CD4-positive, alpha-beta T cell (primary cell): Measurements from ENCODE around the gene UBR3. TPM values are rescaled to one million over a fixed set of nuclear protein-coding genes. Genes with fewer than 3 reads are reported as not detected.
"Not testable (repeated sequence)": the region's sequence is repeated elsewhere in the genome, so short reads cannot be mapped to it uniquely, and the experiment has no call there.

ENCODE experiments used
- ATAC-seq: fragments of 200-7000 bp; cut with Tn5 transposase; one replicate; pipeline ENCODE4 v1.10.0; 2022; ENCODE audit warnings: mild to moderate bottlenecking; ENCODE audit not compliant: poor library complexity
- CTCF ChIA-PET: fragments of 350-600 bp; sonication (Branson Sonifier 250); formaldehyde crosslinking; loops from one replicate; lab custom pipeline; 2021; ENCODE audit warnings: antibody characterized with exemption, inconsistent platforms; lab: Charles Lee
- POLR2A ChIA-PET: fragments of 350-600 bp; sonication (Branson Sonifier 250); formaldehyde crosslinking; loops from one replicate; lab custom pipeline; 2021; ENCODE audit warnings: antibody characterized with exemption, inconsistent platforms; lab: Charles Lee
- DNase-seq, 14 experiments: peaks; one replicate each; pipeline ENCODE4 v3.0.0-alpha.2; 2013 to 2020; ENCODE audit warnings: mixed read lengths in 2 of 14
- H3K27ac ChIP-seq, 2 donors: one replicate each; pipeline versions ENCODE4 v1.5.1 to v1.7.0; 2013; ENCODE audit warnings: low read length in 2 of 2, low read depth in 1 of 2, mild to moderate bottlenecking in 1 of 2
- H3K27me3 ChIP-seq, 2 experiments: 1 replicate in 1 of 2; 2 replicates in 1 of 2; pipeline versions ENCODE4 v1.6.1 to v1.7.0; 2013; ENCODE audit warnings: low read length in 2 of 2, control low read depth in 1 of 2, mild to moderate bottlenecking in 1 of 2, moderate library complexity in 1 of 2; ENCODE audit not compliant: insufficient read depth in 2 of 2, control insufficient read depth in 1 of 2
- H3K36me3 ChIP-seq: one replicate; pipeline ENCODE4 v1.6.1; 2013; ENCODE audit warnings: low read length, control low read depth; ENCODE audit not compliant: insufficient read depth
- H3K4me1 ChIP-seq: one replicate; pipeline ENCODE4 v1.6.1; 2013; ENCODE audit warnings: low read length, control low read depth; ENCODE audit not compliant: insufficient read depth
- H3K4me3 ChIP-seq: one replicate; pipeline ENCODE4 v1.5.1; 2013; ENCODE audit warnings: mild to moderate bottlenecking, low read length, moderate library complexity
- H3K9me3 ChIP-seq, 2 experiments: 1 replicate in 1 of 2; 2 replicates in 1 of 2; pipeline versions ENCODE4 v1.6.1 to v1.7.0; 2013; ENCODE audit warnings: low read length in 2 of 2, mild to moderate bottlenecking in 2 of 2, control low read depth in 1 of 2, moderate library complexity in 1 of 2; ENCODE audit not compliant: control insufficient read depth in 1 of 2, insufficient read depth in 1 of 2
- H3K27ac Mint-ChIP-seq: one replicate; pipeline ENCODE4 v1.8.0; 2020; ENCODE audit warnings: mixed read lengths
- H3K27me3 Mint-ChIP-seq: one replicate; pipeline ENCODE4 v1.8.0; 2021; ENCODE audit warnings: mixed read lengths
- H3K36me3 Mint-ChIP-seq: one replicate; pipeline ENCODE4 v1.8.0; 2021; ENCODE audit warnings: low read depth, mixed read lengths
- H3K4me1 Mint-ChIP-seq: one replicate; pipeline ENCODE4 v1.8.0; 2021; ENCODE audit warnings: low read depth, mixed read lengths
- H3K4me3 Mint-ChIP-seq: one replicate; pipeline ENCODE4 v1.8.0; 2020; ENCODE audit warnings: mild to moderate bottlenecking, mixed read lengths
- H3K9me3 Mint-ChIP-seq: one replicate; pipeline ENCODE4 v1.8.0; 2020; ENCODE audit warnings: mixed read lengths
- intact Hi-C, 2 experiments: fragments of 100-400 bp; cut with DNase I in 1 of 2; cut with micrococcal nuclease in 1 of 2; formaldehyde crosslinking; loops; one replicate each; pipeline versions ENCODE4 v1.15.1 to v1.9.0; 2023 to 2025; cut with DNase I, micrococcal nuclease
- total RNA-seq, 174 experiments: library from RNA in 2 of 174; stranded (reverse) in 2 of 174; gene quantifications; one replicate each; pipeline ENCODE4 v1.2.3 and lab custom pipeline; 2021 to 2026
- TF ChIP-seq, protein P1 (sequence below): fragments of 200-600 bp; IDR thresholded peaks from one replicate; pipeline ENCODE4 v1.8.0; 2022; ENCODE audit warnings: antibody characterized with exemption, mild to moderate bottlenecking

The UBR3 gene
- total RNA-seq, 2 experiments from 2014 or later = 32.1 to 35.2 TPM

DNA sequence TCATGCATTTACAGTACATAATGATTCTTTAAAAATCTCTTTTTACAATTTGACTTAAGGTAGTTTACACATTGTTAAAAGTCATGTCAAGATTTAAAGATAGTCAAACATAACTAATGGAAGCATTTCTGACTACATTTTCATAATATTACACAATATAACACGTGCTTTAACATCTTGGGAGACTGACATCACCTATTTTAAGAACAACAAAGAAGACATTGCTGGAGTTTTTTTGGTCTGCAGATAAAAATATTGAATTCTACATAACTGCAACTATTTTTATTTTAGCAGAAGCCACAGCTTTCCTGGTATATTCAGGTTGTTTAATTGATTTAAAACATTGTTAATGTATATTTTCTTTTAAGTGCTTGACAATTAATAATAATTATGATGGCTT is 65.7 kb downstream of the UBR3 start:
- Mint-ChIP-seq H3K27ac (no peak overlapping the region), H3K27me3 (no peaks in the 10 kb centered on the region), H3K36me3 (peaks cover 59% of the 10 kb centered on the region), H3K4me3 (no peak overlapping the region), H3K4me1 (no peaks in the 10 kb centered on the region), H3K9me3 (no peaks in the 10 kb centered on the region)
- ATAC-seq (no peak), DNase-seq (no peak)
- Histone ChIP-seq H3K27ac (no peak overlapping the region), H3K4me1 (no peaks in the 10 kb centered on the region), H3K27me3 (no peaks in the 10 kb centered on the region), H3K4me3 (no peak overlapping the region), H3K36me3 (peaks cover 20% of the 10 kb centered on the region), H3K9me3 (no peaks in the 10 kb centered on the region)
- intact Hi-C loops = no loop called here
- CTCF ChIA-PET = no interaction called here
- POLR2A ChIA-PET = interaction anchor here (1.1 kb wide), 1 partner anchor 8 kb away, joined by 3 read pairs; no protein-coding TSS in a partner anchor
- TF ChIP-seq, protein P1, sequence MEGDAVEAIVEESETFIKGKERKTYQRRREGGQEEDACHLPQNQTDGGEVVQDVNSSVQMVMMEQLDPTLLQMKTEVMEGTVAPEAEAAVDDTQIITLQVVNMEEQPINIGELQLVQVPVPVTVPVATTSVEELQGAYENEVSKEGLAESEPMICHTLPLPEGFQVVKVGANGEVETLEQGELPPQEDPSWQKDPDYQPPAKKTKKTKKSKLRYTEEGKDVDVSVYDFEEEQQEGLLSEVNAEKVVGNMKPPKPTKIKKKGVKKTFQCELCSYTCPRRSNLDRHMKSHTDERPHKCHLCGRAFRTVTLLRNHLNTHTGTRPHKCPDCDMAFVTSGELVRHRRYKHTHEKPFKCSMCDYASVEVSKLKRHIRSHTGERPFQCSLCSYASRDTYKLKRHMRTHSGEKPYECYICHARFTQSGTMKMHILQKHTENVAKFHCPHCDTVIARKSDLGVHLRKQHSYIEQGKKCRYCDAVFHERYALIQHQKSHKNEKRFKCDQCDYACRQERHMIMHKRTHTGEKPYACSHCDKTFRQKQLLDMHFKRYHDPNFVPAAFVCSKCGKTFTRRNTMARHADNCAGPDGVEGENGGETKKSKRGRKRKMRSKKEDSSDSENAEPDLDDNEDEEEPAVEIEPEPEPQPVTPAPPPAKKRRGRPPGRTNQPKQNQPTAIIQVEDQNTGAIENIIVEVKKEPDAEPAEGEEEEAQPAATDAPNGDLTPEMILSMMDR = no peak

DNA sequence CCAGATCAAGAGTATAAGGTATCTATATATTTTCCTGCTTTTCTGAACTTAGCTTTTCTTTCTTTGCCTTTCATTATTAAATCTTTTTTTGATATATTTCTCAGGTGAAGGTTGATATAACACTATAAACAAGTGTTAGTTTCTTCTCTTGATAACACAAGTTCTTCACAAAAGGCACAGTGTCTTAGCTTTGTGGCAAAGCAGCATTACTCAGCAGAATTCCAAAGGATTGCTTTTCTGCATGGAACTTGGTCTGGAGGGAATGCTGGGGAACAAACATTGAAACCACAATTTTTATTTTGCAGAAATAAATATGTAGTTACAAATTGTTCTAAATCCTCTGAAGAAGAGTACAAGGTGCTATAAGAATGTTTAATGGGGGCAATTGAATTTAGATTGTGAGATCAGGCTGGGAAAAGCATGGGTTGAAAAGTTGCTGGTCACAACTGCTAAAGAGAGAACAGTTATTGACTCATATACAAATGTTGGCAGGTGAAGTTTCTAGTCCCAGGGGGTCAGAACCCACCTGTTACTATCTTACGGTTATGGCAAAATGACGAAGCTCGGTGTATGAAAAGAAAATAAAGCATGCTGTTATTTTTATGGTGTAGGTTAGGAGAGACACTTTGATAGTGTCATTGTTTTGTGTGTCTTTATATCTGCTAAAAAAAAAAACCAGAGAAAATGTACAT is 68.2 kb downstream of the UBR3 start:
- H3K27me3 ChIP-seq = no peaks in the 10 kb centered on the region
- H3K27ac Mint-ChIP-seq = no peak overlapping the region
- H3K9me3 Mint-ChIP-seq = no peaks in the 10 kb centered on the region
- H3K9me3 ChIP-seq = no peaks in the 10 kb centered on the region
- H3K4me3 Mint-ChIP-seq = no peak overlapping the region
- ATAC-seq (no peak), DNase-seq (no peak)
- intact Hi-C loops = no loop called here
- H3K4me3 ChIP-seq = no peak overlapping the region
- no peaks in the 10 kb centered on the region for H3K4me1 Mint-ChIP-seq
- TF ChIP-seq, protein P1 = no peak
- ChIA-PET POLR2A (no interaction called here), CTCF (no interaction called here)
- no peaks in the 10 kb centered on the region for H3K27me3 Mint-ChIP-seq
- no peak overlapping the region for H3K27ac ChIP-seq
- H3K36me3 ChIP-seq = peaks cover 22% of the 10 kb centered on the region
- peaks cover 65% of the 10 kb centered on the region for H3K36me3 Mint-ChIP-seq
- no peaks in the 10 kb centered on the region for H3K4me1 ChIP-seq

DNA sequence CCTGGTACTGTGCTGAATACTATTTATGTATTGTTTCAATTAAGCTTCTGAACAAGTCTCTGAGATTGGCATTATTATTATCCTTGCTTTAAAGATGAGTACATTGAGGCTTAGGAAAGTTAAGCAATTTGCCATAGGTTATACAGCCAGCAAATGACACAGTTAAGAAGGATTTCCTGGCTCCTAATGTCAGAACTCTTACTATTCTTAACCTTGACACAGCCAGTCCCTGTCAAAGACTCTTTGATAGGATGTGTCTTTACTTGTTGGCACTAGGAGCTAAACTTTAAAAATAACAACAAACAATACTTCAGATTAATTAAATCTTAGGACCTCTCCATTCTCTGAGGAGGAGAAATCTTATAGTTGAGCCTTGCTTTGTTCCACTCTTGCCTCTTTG is 70.6 kb downstream of the UBR3 start:
- ChIA-PET CTCF (no interaction called here), POLR2A (no interaction called here)
- no peaks in the 10 kb centered on the region for H3K4me1 Mint-ChIP-seq
- Histone ChIP-seq H3K27me3 (no peaks in the 10 kb centered on the region), H3K36me3 (peaks cover 23% of the 10 kb centered on the region), H3K4me1 (no peaks in the 10 kb centered on the region), H3K4me3 (no peak overlapping the region), H3K9me3 (no peaks in the 10 kb centered on the region), H3K27ac (no peak overlapping the region)
- H3K27me3 Mint-ChIP-seq = no peaks in the 10 kb centered on the region
- H3K4me3 Mint-ChIP-seq = no peak overlapping the region
- TF ChIP-seq, protein P1 = no peak
- ATAC-seq (no peak), DNase-seq (no peak)
- peaks cover 71% of the 10 kb centered on the region for H3K36me3 Mint-ChIP-seq
- H3K9me3 Mint-ChIP-seq = no peaks in the 10 kb centered on the region
- intact Hi-C loops = no loop called here
- no peak overlapping the region for H3K27ac Mint-ChIP-seq

DNA sequence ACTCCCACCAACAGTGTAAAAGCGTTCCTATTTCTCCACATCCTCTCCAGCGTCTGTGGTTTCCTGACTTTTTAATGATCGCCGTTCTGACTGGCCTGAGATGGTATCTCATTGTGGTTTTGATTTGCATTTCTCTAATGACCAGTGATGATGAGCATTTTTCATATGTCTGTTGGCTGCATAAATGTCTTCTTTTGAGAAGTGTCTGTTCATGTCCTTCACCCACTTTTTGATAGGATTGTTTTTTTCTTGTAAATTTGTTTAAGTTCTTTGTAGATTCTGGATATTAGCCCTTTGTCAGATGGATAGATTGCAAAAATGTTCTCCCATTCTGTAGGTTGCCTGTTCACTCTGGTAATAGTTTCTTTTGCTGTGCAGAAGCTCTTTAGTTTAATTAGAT is 72.8 kb downstream of the UBR3 start:
- peaks cover 18% of the 10 kb centered on the region for H3K36me3 ChIP-seq
- H3K27me3 Mint-ChIP-seq, CTCF ChIA-PET, DNase-seq, POLR2A ChIA-PET, H3K4me3 Mint-ChIP-seq, H3K9me3 Mint-ChIP-seq, H3K4me1 Mint-ChIP-seq, H3K4me3 ChIP-seq, H3K27ac ChIP-seq, intact Hi-C loops, H3K27me3 ChIP-seq, H3K9me3 ChIP-seq, H3K27ac Mint-ChIP-seq, H3K4me1 ChIP-seq, ATAC-seq: not testable (repeated sequence)
- peaks cover 70% of the 10 kb centered on the region for H3K36me3 Mint-ChIP-seq
